Measurements from ENCODE around the gene CCSER2.

- no peak for TF ChIP-seq EZH2 (IDR thresholded peaks at IDR 0.05)
- TF ChIP-seq POLR2AphosphoS5 (IDR thresholded peaks at IDR 0.05; ENCODE audit: borderline replicate concordance, low read depth, low read length), result no peak
These were observed 189.2 kb downstream of the CCSER2 start for GRCh38 chr10:84517554-84517953.

Data from SK-N-MC (cell line).